Neural progenitor cell (in vitro differentiated cells): Measurements from ENCODE around the gene CDHR2.

Experiments used
- EZH2 ChIP-seq: fragments of 200-600 bp; sonication (generic); IDR thresholded peaks from 2 replicates; pipeline ENCODE4 v1.6.1; 2017; ENCODE audit warnings: antibody characterized with exemption, mild to moderate bottlenecking, moderate library complexity
- TF ChIP-seq, protein P1 (sequence below): fragments of 200-600 bp; sonication (generic); IDR thresholded peaks from 2 replicates; pipeline ENCODE4 v1.5.1; 2017; ENCODE audit warnings: antibody characterized with exemption, mild to moderate bottlenecking

DNA sequence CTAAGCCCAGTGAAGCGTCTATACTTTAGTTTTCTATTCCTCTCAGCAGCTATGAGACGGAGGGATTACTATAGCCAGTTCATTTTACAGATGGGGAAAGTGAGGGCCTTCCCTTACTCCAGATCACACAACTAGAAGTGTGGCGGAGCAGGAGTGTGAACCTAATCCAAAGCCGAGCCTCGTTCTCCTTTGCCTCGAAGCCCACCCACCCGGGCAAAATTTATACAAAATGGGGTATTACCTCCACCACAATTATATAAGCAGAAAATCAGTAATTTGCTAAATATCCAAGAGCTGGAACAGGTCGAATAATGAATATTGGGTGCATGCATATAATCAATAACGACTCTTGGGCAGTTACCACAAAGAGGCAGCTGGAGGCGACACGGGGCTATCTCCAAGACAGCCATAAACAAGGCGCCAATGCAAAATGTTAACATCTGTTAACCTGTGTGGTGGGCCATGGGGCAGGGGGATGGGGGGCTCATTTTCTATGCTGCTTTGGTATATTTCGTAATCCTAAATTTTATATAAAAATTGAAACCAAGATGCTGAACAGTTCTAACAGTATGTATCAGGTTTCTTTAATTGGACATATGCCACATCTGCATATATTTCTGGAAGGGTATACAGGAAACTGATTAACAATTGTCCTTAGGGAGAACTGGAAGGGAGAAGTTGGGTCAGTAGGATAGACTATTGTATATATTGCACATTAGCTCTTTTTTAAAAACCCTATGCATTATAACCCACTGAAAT is 10.7 kb upstream of the CDHR2 start:
- TF ChIP-seq, protein P1, sequence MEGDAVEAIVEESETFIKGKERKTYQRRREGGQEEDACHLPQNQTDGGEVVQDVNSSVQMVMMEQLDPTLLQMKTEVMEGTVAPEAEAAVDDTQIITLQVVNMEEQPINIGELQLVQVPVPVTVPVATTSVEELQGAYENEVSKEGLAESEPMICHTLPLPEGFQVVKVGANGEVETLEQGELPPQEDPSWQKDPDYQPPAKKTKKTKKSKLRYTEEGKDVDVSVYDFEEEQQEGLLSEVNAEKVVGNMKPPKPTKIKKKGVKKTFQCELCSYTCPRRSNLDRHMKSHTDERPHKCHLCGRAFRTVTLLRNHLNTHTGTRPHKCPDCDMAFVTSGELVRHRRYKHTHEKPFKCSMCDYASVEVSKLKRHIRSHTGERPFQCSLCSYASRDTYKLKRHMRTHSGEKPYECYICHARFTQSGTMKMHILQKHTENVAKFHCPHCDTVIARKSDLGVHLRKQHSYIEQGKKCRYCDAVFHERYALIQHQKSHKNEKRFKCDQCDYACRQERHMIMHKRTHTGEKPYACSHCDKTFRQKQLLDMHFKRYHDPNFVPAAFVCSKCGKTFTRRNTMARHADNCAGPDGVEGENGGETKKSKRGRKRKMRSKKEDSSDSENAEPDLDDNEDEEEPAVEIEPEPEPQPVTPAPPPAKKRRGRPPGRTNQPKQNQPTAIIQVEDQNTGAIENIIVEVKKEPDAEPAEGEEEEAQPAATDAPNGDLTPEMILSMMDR = peak; percentile 30
- TF ChIP-seq EZH2 = no peak
